Prostate gland (tissue), 2 donors: Measurements from ENCODE around the gene PRPS1L1. TPM values are rescaled to one million over a fixed set of nuclear protein-coding genes. Genes with fewer than 3 reads are reported as not detected.

Experiments used
- DNase-seq: peaks from one replicate; pipeline ENCODE4 v3.0.0-alpha.2; 2019; ENCODE audit warnings: low spot score
- H3K27ac ChIP-seq, 2 donors: fragments of 200-600 bp; sonication (generic); 2 replicates each; pipeline ENCODE4 v1.5.1; 2017 to 2019
- H3K27me3 ChIP-seq: fragments of 200-600 bp; sonication (generic); replicated peaks from 2 replicates; pipeline ENCODE4 v1.5.1; 2019; ENCODE audit not compliant: insufficient read depth
- H3K36me3 ChIP-seq, 2 donors: fragments of 200-600 bp; sonication (generic); 1 replicate in 1 of 2; 2 replicates in 1 of 2; pipeline versions ENCODE4 v1.5.1 to v1.8.1; 2017 to 2019
- H3K4me1 ChIP-seq: fragments of 200-600 bp; sonication (generic); replicated peaks from 2 replicates; pipeline ENCODE4 v1.5.1; 2019
- H3K4me3 ChIP-seq, 2 donors: fragments of 200-600 bp; sonication (generic); 2 replicates each; pipeline ENCODE4 v1.5.1; 2017 to 2019
- H3K9me3 ChIP-seq: fragments of 200-600 bp; sonication (generic); 2 replicates; pipeline ENCODE4 v1.5.1; 2017
- CTCF ChIP-seq, 4 experiments: fragments of 200-600 bp in 2 of 4; fragments of 450-650 bp in 2 of 4; sonication (generic) in 2 of 4; IDR thresholded peaks; 1 replicate in 3 of 4; 2 replicates in 1 of 4; pipeline ENCODE4 v1.5.1; 2016 to 2019; ENCODE audit warnings: antibody characterized with exemption in 4 of 4, mild to moderate bottlenecking in 2 of 4, moderate library complexity in 2 of 4
- POLR2A ChIP-seq: fragments of 450-650 bp; IDR thresholded peaks from one replicate; pipeline ENCODE4 v1.6.1; 2016; ENCODE audit warnings: antibody characterized with exemption, mild to moderate bottlenecking
- POLR2AphosphoS5 ChIP-seq: sonication (generic); formaldehyde crosslinking; IDR thresholded peaks from one replicate; pipeline ENCODE4 v1.6.1; 2017; ENCODE audit warnings: antibody characterized with exemption
- WGBS: methylation state at CpG from one replicate; pipeline ENCODE4 v1.1.5; 2018; 5-methylcytosine and 5-hydroxymethylcytosine counted together
- intact Hi-C: fragments of 100-400 bp; cut with DNase I; formaldehyde crosslinking; loops from one replicate; pipeline ENCODE4 v1.14.2; 2022
- total RNA-seq, 2 donors: library from RNA; depleted of rRNA; stranded (reverse); fragments of >200 nt; gene quantifications; one replicate each; pipeline ENCODE4 v1.1.0, GENCODE V29; 2016

Gene PRPS1L1
- total RNA-seq, 2 donors from 2014 or later: 2.7 TPM; not detected in 1

- no peaks in the 10 kb centered on the region for H3K9me3 ChIP-seq
- H3K36me3 ChIP-seq: no peaks in the 10 kb centered on the region
- H3K27ac ChIP-seq: no peak overlapping the region
- H3K27me3 ChIP-seq: no peaks in the 10 kb centered on the region
- H3K4me1 ChIP-seq: no peaks in the 10 kb centered on the region
- no peak overlapping the region for H3K4me3 ChIP-seq
- 47% methylated on average over 2 of the region's 2 CpGs for WGBS
- TF ChIP-seq POLR2A (no peak), POLR2AphosphoS5 (no peak), CTCF (IDR thresholded peaks at IDR 0.05) (no peak)
- DNase-seq: no peak
- intact Hi-C loops: loop anchor here (10.0 kb wide), 1 partner anchor 368 kb away; no protein-coding TSS in a partner anchor
Observed at GRCh38 chr7:17976952-17977351, 50.7 kb downstream of the PRPS1L1 start.

Other genes with a start within 250 kb of the PRPS1L1 start
- gene SNX13, start 87.4 kb downstream of the PRPS1L1 start, total RNA-seq: 10 to 100 TPM; 46.9 to 63.5 TPM